Heart left ventricle (tissue), 16 donors: ENCODE measurements around the gene FATE1. TPM values are rescaled to one million over a fixed set of nuclear protein-coding genes. Genes with fewer than 3 reads are reported as not detected.

ENCODE experiments used
- ATAC-seq, 4 donors: fragments of 200-7000 bp; cut with Tn5 transposase; one replicate each; pipeline ENCODE4 v1.9.1; 2020 to 2022; ENCODE audit warnings: moderate library complexity in 4 of 4, mild to moderate bottlenecking in 3 of 4, moderate number of reproducible peaks in 1 of 4
- DNase-seq, 5 donors: peaks; one replicate each; pipeline ENCODE4 v3.0.0-alpha.2; 2020
- H3K27ac ChIP-seq, 12 donors: fragments of 200-600 bp; sonication (generic) in 4 of 12; one replicate each; pipeline versions ENCODE4 v1.5.0 to v1.8.0; 2016 to 2022; ENCODE audit warnings: mild to moderate bottlenecking in 2 of 12
- H3K27me3 ChIP-seq, 9 donors: fragments of 200-600 bp; sonication (generic) in 2 of 9; one replicate each; pipeline versions ENCODE4 v1.5.1 to v1.8.0; 2016 to 2022; ENCODE audit warnings: mild to moderate bottlenecking in 3 of 9
- H3K36me3 ChIP-seq, 9 donors: fragments of 200-600 bp; sonication (generic) in 2 of 9; one replicate each; pipeline versions ENCODE4 v1.5.0 to v1.8.0; 2018 to 2022; ENCODE audit warnings: mild to moderate bottlenecking in 2 of 9
- H3K4me1 ChIP-seq, 12 donors: fragments of 200-600 bp; sonication (generic) in 4 of 12; one replicate each; pipeline versions ENCODE4 v1.5.0 to v1.8.0; 2016 to 2022; ENCODE audit warnings: mild to moderate bottlenecking in 3 of 12
- H3K4me3 ChIP-seq, 12 donors: fragments of 200-600 bp; sonication (generic) in 4 of 12; one replicate each; pipeline versions ENCODE4 v1.5.0 to v1.8.0; 2017 to 2022; ENCODE audit warnings: mild to moderate bottlenecking in 9 of 12, moderate library complexity in 4 of 12
- H3K9me3 ChIP-seq, 12 donors: fragments of 200-600 bp; sonication (generic) in 4 of 12; one replicate each; pipeline versions ENCODE4 v1.5.0 to v1.8.0; 2016 to 2022; ENCODE audit warnings: mild to moderate bottlenecking in 1 of 12
- CTCF ChIP-seq, 12 donors: fragments of 200-600 bp; sonication (generic) in 4 of 12; IDR thresholded peaks; one replicate each; pipeline versions ENCODE4 v1.5.0 to v1.8.0; 2018 to 2022; ENCODE audit warnings: antibody characterized with exemption in 12 of 12, mild to moderate bottlenecking in 5 of 12
- POLR2A ChIP-seq, 2 donors: fragments of 450-650 bp; IDR thresholded peaks; one replicate each; pipeline ENCODE4 v1.6.1; 2017; ENCODE audit warnings: antibody characterized with exemption in 2 of 2, mild to moderate bottlenecking in 2 of 2, moderate library complexity in 2 of 2
- WGBS, 4 donors: extraction: QIAGEN DNeasy Blood & Tissue Kit in 2 of 4; methylation state at CpG; one replicate each; pipeline versions ENCODE4 v1.1.5 to v1.1.7; 2013 to 2018; 5-methylcytosine and 5-hydroxymethylcytosine counted together
- intact Hi-C, 10 donors: fragments of 100-400 bp; cut with DNase I; formaldehyde crosslinking; loops; one replicate each; pipeline versions ENCODE4 v1.11.1 to v1.14.2; 2022
- polyA plus RNA-seq, 2 donors: library from polyadenylated mRNA; stranded (reverse); fragments of 200-250 nt; gene quantifications; one replicate each; pipeline ENCODE4 v1.2.3, GENCODE V29; 2013
- total RNA-seq, 9 donors: library from RNA; depleted of rRNA in 2 of 9; stranded (reverse); fragments of >200 nt in 2 of 9; fragmentation: NEBNext Ultra II Directional in 3 of 9; extraction: Animal tissue kit (Norgen Biotek cat#: 25700) in 3 of 9; gene quantifications; one replicate each; pipeline versions ENCODE4 v1.1.0 to v1.2.4, GENCODE V29; 2016 to 2023
- donor health status: ischemic (EF 13 %, LVEDD 7.1; RV severe dilation, severe dysfunction).
- donor health status: healthy with polysubstance abuse.
- donor health status: DM: no; HTN: yes; CAD: no.
- donor health status: DM: no; HTN: no; CAD: no.
- donor health status: ischemic (EF 25% LVEDD 6.9; RV normal size, moderate dysfunction).
- donor health status: ischemic (EF 25% LVEDD 5.7; RV mildly dilated, moderate dysfunction).
- donor health status: healthy.
- donor health status: DM: yes; HTN: yes; CAD: no.
- donor health status: ischemic (EF 35%, LVEDD 5.7; RV mildly dilated, moderate dysfunction).
- donor health status: nonischemic (EF 11% LVEDD 7.7; RV severe dilation, severe dysfunction).
- donor health status: DM: yes; HTN: yes; CAD: no.
- donor health status: PGD.
- donor health status: ischemic (EF 29% LVEDD 5.4; RV normal size, mild dysfunction).
- donor health status: nonischemic (EF 23%, LVEDD 6.1; RV moderate dilation, normal function).

Gene FATE1
- total and polyA plus RNA-seq, 11 donors = 0.27 to 1.1 (median 0.42) TPM; not detected in 4

GRCh38 chrX:151697522-151697921, 18.3 kb upstream of the FATE1 start:
- ATAC-seq (peak in 3 of 4 donors; percentile 33 to 74 (median 49)), DNase-seq (no peak)
- no peak for TF ChIP-seq CTCF (IDR thresholded peaks at IDR 0.05)
- TF ChIP-seq POLR2A (IDR thresholded peaks at IDR 0.05) = no peak
- WGBS, 4 donors = 50 to 68% (median 61%) methylated on average over 4 of the region's 4 CpGs
- peaks cover 0 to 10% (median under 1%) of the 10 kb centered on the region in 12 donors for H3K4me1 ChIP-seq
- H3K27ac ChIP-seq = no peak overlapping the region
- H3K27me3 ChIP-seq = peaks cover 0 to 15% (median 0%) of the 10 kb centered on the region in 9 donors
- H3K9me3 ChIP-seq = no peaks in the 10 kb centered on the region
- intact Hi-C loops = no loop called here
- no peak overlapping the region for H3K4me3 ChIP-seq
- H3K36me3 ChIP-seq = no peaks in the 10 kb centered on the region

DNA sequence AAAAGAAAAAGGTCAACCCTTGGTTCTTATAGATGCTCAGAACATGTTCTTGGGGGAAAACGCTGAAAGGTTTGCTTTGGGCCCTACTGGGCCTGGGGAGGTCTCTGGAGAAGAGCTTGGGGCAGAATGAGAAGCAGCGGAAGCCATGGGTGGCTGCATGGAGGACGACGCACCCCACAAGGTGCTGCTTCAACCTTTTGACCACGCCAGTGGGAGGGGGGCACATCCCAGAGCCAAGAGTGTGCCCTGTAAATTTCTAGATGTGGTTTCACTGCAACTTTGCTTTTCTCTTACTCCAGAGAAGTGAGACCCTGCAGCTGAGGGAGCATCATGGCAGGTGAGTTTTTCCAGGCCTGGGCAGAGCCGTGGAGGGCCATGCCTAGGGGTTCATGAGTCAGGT, 17.4 kb upstream of the FATE1 start:
- no peaks in the 10 kb centered on the region for H3K36me3 ChIP-seq
- H3K4me3 ChIP-seq = no peak overlapping the region
- ATAC-seq (no peak), DNase-seq (no peak)
- 77 to 95% (median 87%) methylated on average over 5 to 6 of the region's 6 CpGs for whole genome bisulfite sequencing, 4 donors
- TF ChIP-seq CTCF (IDR thresholded peaks at IDR 0.05) = no peak
- TF ChIP-seq POLR2A (IDR thresholded peaks at IDR 0.05) = no peak
- intact Hi-C loops = no loop called here
- H3K9me3 ChIP-seq = no peaks in the 10 kb centered on the region
- no peak overlapping the region for H3K27ac ChIP-seq
- peaks cover 0 to 18% (median 5%) of the 10 kb centered on the region in 12 donors for H3K4me1 ChIP-seq
- peaks cover 0 to 15% (median 0%) of the 10 kb centered on the region in 9 donors for H3K27me3 ChIP-seq

- peaks cover 0 to 18% (median 5%) of the 10 kb centered on the region in 12 donors for H3K4me1 ChIP-seq
- ATAC-seq (no peak), DNase-seq (no peak)
- H3K27me3 ChIP-seq = peaks cover 0 to 6% (median 0%) of the 10 kb centered on the region in 9 donors
- H3K9me3 ChIP-seq = no peaks in the 10 kb centered on the region
- intact Hi-C loops = no loop called here
- no peaks in the 10 kb centered on the region for H3K36me3 ChIP-seq
- TF ChIP-seq POLR2A (IDR thresholded peaks at IDR 0.05) (no peak), CTCF (IDR thresholded peaks at IDR 0.05) (no peak)
- H3K4me3 ChIP-seq = no peak overlapping the region
- H3K27ac ChIP-seq = no peak overlapping the region
- WGBS, 4 donors = 84 to 94% (median 89%) methylated on average over 9 of the region's 9 CpGs
Observed at GRCh38 chrX:151699746-151700145, 16.1 kb upstream of the FATE1 start.

DNA sequence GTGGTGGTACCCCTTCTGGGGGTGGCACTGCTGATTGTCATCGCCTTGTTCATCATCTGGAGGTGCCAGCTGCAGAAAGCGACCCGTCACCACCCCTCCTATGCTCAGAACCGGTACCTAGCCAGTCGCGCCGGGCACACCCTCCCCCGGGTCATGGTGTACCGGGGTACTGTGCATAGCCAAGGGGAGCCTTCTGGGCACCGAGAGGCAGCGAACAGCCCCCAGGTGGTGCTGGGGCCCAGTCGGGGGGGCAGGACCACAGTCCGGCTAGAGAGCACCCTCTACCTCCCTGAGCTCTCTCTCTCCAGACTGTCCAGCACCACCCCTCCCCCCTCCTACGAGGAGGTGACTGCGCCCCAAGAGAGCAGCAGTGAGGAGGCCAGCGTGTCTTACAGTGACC, 15.3 kb upstream of the FATE1 start:
- H3K9me3 ChIP-seq = no peaks in the 10 kb centered on the region
- peaks cover 0 to 2% (median 0%) of the 10 kb centered on the region in 9 donors for H3K27me3 ChIP-seq
- no peak for DNase-seq
- H3K36me3 ChIP-seq = no peaks in the 10 kb centered on the region
- H3K4me3 ChIP-seq = no peak overlapping the region
- no peak for ATAC-seq
- H3K4me1 ChIP-seq = peaks cover 0 to 14% (median 5%) of the 10 kb centered on the region in 12 donors
- H3K27ac ChIP-seq = no peak overlapping the region
- intact Hi-C loops = no loop called here
- no peak for TF ChIP-seq CTCF (IDR thresholded peaks at IDR 0.05)
- no peak for TF ChIP-seq POLR2A (IDR thresholded peaks at IDR 0.05)
- WGBS, 4 donors = 86 to 95% (median 91%) methylated on average over 8 to 16 of the region's 16 CpGs
